Measurements from ENCODE around the gene ZACN.

ZACN gene

DNA sequence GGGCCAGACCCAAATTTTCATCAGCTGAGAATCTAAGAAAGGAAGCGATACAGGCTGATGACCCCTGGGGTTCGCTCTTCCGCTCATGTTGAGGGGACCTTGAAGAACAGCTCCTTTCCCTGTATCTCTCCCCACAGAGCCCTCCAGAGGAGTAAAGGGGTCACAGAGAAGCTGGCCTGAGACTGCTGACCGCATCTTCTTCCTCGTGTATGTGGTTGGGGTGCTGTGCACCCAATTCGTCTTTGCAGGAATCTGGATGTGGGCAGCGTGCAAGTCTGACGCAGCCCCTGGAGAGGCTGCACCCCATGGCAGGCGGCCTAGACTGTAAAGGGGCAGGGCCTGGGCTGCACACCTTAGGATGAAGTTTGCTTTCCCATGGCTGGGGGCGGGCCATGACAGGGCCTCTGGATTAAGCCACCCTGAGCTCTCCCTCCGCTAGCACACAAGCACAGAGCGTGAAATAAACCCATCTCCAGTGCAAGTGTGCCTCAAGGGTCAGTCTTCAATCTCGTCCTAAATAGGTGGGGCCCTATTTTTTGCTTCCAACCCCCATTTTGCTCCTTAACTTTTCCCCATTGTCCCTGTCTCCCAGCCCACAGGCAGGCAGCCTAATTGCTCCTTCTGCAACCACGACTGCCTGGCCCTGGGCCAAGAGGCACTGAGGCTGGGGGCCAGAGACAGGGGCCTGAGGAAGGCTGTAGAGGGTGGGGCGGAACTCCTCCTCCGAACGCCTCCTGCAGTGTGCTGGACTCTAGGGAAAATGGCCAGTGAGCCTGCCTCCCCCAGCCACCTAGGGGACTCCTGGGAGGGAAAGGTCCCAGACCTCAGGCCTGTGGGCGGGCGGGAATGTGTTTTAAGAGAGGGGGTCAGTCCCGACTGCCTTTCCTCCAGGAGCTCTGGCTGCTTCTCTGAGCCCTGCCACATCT lies 3.6 kb downstream of the ZACN start:
- no peak for DNase-seq

DNA sequence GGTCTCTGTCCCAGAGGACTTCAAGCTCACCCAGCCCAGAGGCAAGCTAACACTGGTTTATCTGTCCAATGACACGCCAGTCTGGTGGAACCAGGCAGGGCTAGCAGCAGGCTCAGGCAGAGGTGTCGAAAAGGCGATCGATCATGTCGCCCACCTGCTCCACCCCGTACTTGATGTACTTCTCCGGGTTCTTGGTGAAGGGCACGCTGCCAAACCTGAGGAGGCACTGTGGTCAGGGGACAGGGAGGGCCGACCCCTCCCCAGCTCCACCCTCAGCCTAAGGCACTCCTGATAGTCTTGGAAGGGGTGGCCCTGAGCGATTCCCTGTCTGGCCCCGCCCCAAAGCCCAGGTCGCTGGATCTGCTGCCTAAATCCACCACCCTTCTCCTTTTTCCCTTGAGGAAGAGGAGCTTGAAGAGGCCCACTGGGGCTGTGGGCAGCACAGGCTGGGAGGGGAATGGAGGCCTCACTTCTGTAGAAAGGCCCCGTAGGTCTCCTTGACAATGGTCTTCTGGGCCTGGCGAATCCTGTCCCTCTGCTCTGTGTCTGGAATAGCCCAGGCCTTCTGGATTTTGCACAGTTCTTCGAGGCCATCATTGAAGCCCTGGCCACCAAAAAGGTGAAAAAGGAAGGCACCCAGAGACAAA lies 4.7 kb downstream of the ZACN start:
- no peak for DNase-seq

DNA sequence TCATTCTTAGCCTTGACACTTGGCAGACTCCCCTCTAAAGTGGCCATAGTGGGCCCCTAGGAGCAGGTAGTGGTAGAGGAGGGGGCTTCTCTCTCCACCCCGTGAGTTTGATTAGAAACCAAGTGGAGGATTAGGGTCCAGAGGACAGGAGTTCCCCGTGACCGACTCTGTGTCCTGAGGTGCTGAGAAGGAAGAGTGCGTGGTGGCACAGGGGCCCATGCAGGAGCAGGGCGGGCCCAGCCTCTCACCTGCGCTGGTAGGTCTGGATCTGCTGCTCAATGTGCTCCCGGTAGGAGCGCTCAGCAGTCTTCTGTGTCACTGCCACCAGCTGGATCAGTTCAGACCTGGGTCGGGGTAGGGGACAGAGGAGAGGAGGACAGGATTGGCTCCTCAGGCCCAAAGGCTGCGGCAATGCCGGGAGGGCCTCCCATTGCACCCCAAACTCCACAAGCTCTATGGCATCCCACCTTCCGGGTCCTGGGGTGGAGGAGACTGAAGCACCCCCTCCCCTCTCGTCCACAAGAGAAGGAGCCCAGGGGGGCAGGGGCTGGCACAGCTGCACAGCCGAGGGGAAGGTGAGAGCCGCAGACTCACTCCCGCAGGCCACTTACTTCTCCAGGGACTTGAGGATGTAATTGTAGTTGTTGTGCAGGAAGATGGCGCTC lies 6.2 kb downstream of the ZACN start:
- DNase-seq, result no peak

DNA sequence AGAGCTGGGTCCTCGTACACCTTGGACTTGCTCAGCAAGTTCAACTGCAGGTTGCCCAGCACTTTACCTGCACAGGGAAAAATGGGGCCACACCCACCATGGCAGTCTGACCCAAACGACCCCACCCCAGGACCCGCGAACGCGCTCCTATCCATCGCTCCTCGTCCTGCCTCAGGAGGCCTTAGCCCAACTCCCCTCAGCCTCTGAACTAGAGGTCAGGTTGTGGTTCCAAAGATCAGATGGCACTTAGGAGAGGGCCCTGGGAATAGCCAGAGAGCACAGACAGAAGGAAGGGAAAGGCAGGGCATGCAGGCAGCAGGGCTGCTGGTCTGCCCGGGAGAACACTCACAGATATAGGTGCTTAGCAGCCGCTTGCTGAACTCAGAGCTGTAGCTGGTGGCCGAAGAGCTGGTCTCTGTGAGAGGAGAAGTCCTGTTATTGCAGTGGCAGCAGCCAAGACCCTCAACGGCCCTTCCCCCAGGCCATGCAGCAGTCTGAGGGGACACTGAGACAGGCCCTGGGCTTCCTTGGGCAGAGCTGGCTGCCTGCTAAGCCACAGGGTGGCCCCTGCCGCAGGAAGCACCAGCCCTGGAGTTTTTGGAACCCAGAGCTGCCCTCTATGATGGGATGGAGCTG lies 6.9 kb downstream of the ZACN start:
- DNase-seq, result no peak

DNA sequence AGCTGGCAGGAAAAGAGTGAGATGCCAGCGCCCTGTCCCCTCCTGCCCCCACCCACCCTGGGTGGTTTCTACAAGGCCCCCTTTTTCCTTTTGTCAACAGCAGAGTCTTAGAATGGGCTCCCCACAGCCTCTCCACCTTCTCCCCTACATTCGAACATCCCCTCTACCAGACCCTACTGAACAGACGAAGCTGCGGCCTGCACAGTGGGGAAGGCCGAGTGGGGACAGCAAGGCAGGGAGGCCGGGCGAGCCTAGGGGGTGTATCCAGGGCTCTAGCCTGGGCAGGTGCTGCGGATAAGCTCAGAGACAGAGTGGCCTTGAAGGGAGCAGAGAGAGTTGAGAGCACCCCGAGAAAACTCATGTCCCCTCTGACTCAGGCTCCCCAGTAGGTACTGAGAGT lies 7.4 kb downstream of the ZACN start:
- no peak for DNase-seq

DNA sequence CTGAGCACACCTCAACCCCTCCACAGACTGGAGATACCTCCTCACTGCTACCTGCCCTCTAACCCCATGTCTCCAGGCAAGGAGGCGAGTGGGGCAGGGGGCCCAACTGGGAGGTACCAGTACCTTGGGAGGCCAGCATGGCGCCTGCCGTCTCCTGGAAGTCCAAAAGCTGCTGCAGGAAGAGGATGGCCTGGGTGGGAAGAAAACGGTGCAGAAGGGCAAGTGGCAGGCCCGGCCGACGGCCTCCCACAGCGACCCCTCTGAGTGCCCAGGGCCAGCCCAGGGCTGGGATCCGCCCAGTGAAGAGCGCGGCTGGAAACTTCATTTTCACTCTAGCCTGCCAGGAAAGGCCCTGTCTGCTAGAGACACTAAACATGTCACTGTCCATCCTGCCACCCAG lies 8.5 kb downstream of the ZACN start:
- DNase-seq, result no peak

DNA sequence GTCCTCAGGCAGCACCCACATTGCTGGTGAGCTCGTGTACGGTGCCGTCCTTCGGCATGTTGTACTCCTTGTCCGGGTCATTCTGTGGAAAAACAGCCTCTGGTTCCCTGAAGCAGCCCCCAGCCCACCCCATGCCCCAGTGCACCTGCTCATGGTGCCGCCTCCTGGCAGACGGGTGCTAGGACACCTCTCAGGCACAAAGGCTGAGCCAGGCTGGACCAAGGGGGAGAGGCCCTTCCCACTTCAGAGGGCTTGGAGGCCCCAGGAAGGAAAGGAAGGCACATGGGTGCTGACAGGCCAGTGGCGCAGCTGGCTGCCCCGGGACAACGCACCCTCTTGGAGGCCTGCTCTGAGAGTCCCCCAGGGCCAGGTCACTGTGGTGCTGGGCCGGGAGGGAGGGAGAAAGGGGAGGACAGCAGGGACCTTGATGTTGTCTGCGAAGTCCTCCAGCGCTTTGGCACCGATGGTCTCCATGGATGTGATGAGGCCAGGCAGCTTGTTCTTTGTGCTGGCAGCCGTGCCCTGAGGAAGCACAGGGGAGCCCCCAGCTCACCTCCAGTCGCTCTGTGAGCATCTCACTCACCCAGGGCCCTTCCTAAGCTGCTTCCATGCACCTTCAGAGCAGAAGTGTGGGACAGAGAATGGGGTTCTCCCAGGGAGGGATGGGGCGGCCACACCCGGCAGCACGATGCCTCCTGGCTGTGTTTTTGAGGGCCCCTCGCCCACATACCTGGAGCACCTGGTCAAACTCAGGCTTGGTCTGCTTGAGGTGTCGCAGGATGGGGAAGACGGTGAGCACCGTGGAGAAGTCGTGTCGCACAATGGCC lies 9.3 kb downstream of the ZACN start:
- no peak for DNase-seq

DNA sequence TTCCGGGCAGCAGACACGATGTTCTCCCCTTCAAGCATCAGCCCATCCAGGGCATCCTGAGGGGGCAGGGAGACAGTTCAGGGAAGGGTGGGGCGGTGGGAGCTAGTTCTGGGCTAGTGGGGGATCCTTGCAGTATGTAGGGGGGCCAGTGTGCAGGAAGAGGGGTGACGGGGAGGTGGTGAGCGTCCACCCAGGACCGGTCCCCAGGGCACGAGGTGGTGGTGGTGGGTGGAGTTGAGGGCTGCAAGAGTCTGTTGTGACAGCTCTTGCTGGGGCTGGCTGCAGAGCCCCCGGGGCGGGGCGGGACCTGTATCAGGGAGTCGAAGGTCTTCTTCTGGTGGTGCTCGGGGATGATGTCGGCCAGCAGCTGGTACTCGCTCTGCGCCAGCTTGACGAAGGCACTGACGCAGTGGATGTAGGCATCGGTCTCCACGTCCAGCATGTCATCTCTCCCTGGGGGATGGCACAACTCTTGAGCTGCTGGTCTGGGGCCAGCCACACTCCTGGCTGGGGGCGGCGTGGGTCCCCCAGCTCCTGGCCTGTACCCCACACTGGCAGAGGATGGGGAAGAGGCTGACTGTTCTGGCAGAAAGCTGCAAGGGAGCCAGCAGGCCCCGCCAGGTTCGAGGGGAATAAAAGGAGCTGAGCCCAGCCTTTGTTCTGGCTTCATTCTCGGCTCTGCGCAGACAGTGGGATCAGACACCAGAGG lies 10.0 kb downstream of the ZACN start:
- DNase-seq, result no peak

DNA sequence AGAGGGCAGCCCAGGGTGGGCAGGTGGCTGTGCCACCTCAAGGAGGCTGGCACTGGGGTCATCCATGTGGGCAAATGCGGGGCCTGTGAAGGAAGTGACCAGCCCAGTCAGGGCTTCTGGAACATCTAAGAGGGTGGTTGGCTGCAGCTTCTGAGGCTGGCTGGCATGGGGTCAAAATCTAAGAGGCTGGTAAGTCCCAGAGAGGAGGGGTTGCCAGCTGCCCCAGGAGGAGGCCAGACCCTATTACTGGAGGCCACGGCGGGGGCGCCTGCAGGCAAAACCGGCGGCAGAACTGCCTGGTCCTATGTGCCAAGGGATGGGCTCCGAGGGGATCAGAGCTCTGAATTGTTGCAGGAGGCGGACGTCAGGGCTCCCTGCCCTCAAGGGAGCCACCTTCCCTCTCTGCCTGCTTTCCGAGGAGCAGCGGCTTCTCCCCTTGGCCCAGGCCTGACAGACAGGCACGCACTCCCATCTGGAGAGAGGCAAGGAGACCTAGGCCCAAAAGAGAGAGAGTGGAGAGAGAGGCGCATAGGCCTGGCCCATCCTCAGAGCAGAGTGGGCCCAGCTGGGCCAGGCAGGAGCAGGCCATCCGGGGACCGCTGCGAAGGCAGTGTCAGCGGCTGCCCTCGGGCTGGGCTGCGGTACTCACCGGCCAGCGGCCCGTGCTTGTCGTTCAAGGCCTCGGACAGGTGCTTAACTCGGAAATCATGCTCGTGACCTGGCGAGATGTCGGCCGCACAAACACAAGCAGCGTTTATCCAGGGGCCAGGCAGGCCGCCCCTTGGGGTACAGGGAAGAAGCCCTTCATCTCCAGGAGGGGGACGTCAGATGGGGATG lies 10.9 kb downstream of the ZACN start:
- no peak for DNase-seq

DNA sequence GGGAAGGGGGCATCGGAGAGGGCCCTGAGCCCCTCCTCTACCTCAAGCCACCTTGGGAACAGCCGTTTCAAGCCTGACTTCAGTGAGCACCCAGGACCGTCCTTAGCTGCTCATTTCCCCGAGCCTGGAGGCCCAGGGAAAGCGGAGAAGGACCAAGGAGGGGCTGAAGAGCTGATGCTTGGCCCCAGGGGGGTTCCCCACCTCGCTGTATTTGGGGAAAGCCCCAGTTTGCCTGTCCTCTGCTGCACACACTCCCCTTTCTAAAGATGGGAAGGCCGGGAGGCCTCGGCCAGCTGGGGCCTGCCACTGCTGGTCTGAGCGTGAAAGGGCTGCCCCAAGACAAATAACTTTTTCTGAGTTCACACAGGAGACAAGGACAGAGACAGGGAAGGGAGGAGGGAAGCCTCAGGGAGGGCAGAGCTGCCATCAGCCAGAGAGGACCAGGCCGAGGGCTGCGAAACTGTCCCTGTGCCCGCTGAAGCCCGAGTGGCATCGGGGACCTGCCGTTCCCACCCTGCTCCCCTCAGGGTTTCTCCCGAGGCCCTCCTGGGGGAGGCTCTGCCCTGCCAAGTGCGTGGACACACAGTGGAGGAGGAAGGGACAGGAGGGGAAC lies 11.6 kb downstream of the ZACN start:
- DNase-seq, result no peak

DNA sequence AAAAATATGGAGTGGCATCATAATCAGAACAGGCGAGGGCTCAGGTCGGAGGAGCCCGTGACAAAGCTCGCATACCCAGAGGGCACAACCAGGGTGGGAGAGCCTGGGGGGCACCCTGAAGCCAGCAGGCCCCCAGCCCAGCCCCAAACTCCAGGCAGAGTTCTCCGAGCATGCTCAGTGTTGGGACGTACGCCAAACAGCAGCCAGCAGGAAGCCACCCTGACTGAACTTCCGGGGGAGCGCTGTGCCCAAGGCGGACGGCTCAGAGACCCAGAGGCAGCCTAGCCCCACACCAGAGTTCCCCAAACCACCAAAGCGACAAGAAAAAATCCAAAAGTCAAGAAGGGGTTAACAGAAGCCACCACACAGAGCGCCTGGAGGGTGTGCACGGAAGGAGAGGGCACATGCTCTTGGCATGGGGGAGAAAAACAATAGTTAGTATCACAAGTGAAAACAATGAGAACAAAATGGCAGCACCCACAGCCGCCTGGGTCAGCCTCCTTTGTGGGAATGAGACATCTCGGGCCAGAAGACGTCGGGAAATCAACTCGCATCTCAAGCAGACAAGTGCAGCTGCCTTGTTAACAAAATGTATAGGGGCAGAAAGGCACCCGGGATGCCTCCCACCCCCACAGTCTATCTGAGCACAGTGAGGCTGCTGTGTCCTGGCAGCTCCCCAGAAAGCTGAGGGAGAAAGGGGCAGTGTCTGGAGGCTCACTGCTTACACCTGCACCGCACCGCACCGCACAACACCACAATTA lies 12.7 kb downstream of the ZACN start:
- DNase-seq, result peak; percentile 46

DNA sequence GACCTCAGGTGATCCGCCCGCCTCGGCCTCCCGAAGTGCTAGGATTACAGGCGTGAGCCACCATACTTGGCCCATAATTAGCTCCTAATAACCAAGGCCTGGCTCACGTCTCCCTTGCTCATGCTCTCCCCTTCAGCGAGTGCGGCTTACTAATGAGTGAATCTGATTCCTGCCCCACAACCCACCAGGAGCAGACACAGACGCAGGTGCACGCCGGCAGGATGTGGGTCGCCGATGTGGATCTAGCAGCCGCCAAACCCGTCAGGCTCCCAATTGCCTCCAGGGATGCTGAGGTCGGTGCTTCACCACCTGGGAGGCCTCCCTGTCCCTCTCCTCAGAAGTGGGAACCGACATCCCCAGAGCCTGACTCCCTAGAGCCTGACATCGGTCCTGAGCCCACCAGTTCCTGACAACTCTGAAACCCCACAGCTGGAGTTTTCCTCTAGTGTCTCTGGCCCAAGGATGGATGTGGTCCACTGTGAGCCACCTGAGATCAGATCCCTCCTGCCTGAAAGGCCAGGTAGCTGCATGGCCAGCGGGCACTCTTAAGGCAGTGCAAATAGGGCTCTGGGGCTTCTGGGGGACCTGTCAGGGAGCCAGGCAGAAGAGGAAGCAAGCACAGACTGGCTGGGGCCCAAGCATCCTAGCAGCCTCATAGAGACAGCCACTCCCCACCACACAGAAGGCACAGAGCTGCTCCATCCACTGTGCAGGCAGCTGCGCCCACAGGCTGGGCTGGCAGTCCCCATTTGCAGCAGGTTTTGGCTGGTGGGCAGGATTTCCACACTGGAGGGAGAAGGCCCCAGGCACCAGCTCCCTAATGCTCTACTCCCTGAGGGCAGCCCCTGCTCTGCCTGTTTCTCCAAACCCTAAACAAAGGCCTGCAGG lies 13.8 kb downstream of the ZACN start:
- no peak for DNase-seq

DNA sequence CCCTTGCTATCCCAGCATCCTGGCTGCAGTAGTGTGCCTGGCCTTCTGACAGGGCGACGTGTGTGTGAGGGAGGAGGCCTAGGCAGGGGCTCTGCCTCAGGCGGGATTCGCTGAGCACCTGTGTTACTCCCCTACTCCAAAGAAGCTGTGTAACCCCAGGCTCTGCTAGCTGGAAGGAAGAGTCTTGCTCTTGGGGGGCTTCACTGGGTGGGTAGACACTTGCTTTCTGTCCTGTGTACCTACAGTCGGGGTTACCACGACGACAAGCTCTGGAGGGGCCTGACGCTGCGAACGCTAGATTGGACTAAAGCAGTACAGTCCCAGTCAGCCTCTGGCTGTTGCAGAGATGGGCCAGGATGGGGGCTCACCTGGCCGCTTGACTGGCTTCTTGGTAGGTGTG lies 15.1 kb downstream of the ZACN start:
- no peak for DNase-seq

DNA sequence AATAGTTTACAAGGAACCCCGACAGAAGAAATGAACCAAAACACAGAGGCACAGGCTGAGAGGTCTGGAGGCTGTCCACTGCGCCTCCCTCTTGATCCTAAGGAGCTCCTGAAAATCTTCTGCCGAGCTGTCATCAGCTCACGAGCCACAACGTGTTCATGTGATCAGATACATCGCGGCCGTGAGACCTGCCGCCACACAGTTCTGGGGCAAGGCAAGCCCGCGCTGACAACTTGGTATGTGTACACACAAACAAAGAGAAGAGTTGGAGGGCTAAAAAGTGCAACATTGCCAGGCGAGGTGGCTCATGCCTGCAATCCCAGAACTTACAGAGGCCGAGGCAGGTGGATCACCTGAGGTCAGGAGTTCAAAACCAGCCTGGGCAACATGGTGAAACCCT lies 17.0 kb downstream of the ZACN start:
- no peak for DNase-seq

DNA sequence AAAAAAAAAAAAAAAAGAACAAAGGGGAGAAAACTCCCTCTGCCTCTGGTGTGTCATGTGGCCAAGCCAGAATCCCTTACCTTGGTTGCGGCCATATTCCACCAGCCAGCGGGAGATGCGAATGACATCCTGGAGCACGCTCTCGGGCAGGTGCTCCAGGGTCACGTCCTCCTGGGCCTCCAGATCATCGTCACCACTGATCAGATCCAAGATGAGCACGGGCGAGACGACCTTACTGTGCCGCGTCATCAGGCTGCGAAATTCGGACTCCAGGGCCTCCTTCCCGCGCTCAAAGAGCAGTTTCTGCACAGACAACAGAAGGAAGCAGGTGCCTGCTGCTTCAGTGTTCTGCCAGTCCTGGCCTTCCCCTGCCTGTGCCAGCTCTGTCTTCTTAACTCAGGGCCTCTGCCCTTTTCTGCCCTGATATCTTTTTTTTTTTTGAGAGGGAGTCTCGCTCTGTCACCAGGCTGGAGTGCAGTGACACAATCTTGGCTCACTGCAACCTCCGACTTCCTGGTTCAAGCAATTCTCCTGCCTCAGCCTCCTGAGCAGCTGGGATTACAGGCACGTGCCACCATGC lies 18.8 kb downstream of the ZACN start:
- no peak for DNase-seq

DNA sequence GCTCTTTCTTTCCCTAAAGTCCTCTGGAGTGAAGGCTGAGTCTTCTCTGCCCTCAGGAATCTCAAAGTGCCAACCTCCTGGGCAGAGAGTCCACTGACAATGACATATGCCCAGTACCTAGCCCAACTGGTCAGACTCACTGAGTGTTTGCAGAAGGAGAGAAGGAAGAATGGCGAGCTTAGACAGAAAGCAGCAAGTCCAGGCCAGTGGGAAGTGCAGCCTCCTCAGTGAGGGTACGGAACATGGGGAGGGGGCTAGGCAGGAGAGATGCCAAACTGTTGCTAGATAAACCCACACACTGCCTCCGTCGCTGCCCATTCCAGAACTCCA lies 23.9 kb downstream of the ZACN start:
- no peak for DNase-seq

DNA sequence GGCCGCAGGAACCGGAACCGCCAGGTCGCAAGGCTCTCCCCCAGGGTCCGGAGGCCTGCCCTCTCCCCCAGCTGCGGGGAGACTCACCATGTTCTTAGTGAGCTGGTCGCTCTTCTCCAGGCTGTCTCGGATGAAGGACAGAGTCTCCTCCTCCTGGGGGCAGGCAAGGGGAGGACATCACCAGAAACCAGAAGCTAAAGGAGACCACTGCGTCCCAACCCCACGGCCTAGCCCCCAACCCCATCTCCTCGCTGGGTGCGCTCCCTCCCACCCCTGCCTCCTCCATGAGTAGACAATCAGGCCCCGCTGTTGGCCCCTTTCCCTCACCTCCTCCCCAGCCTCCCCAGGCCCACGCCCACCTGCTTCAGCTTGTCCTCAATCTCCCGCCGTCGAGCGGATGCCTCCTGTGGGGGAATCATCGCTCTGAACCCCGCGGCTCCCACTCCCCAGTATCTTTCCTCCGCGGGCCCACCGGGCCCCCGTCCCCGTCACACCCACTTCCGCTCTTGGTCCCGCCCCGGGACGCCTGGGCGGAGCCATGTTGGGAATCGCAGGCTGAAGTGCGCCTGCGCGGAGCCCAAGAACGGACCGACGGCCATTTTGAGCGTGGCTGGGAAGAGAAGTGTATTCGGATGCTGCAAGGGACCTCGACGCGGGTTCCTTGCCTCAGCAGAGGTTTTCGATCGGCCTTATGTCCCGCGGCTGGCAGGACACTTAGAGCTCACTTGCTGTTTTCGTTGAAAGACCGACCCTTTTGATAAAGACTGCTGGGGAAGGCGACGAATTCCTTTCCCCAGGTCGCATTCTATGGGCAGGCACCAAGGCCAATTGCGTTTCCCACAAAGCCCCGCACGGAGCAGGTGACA lies 24.5 kb downstream of the ZACN start, which contains the start of gene EXOC7:
Gene EXOC7 (minus strand): TSS at position 514 of the 866 bp plus-strand sequence. CDS start 95 bp downstream, at position 419.
- DNase-seq, result peak; percentile 94

All from CD4-positive, alpha-beta T cell treated with Interleukin-6 for 4 hours (primary cell).